BLaER1 treated with 17β-estradiol and CSF1 and Interleukin-3, amounts not matched to agents 10 nM and 100 nM (cell line): ENCODE results near the gene KIR3DL3.
A peak's percentile ranks its signal among the peaks of the same experiment; 100 is the strongest.
"Not testable (repeated sequence)": the region's sequence is repeated elsewhere in the genome, so short reads cannot be mapped to it uniquely, and the experiment has no call there.

Source experiments
- H3K27ac ChIP-seq, 11 experiments: shearing (Covaris generic); formaldehyde crosslinking; 2 replicates each; pipeline ENCODE4 v1.8.1; 2022
- H3K27me3 ChIP-seq, 11 experiments: shearing (Covaris generic); formaldehyde crosslinking; 2 replicates each; pipeline ENCODE4 v1.8.1; 2022
- H3K36me3 ChIP-seq, 11 experiments: shearing (Covaris generic); formaldehyde crosslinking; 2 replicates each; pipeline ENCODE4 v1.8.1; 2022
- H3K4me1 ChIP-seq, 10 experiments: shearing (Covaris generic); formaldehyde crosslinking; 2 replicates each; pipeline ENCODE4 v1.8.1; 2022
- H3K4me2 ChIP-seq, 11 experiments: shearing (Covaris generic); formaldehyde crosslinking; 2 replicates each; pipeline ENCODE4 v1.8.1; 2022
- H3K4me3 ChIP-seq, 10 experiments: shearing (Covaris generic); formaldehyde crosslinking; 2 replicates each; pipeline ENCODE4 v1.8.1; 2022
- H3K9ac ChIP-seq, 11 experiments: shearing (Covaris generic); formaldehyde crosslinking; 2 replicates each; pipeline ENCODE4 v1.8.1; 2022
- H3K9me3 ChIP-seq, 11 experiments: shearing (Covaris generic); formaldehyde crosslinking; replicated peaks in 1 of 11; 2 replicates each; pipeline ENCODE4 v1.8.1; 2022
- H4K20me1 ChIP-seq, 11 experiments: shearing (Covaris generic); formaldehyde crosslinking; 2 replicates each; pipeline ENCODE4 v1.8.1; 2022

KIR3DL3 gene

DNA sequence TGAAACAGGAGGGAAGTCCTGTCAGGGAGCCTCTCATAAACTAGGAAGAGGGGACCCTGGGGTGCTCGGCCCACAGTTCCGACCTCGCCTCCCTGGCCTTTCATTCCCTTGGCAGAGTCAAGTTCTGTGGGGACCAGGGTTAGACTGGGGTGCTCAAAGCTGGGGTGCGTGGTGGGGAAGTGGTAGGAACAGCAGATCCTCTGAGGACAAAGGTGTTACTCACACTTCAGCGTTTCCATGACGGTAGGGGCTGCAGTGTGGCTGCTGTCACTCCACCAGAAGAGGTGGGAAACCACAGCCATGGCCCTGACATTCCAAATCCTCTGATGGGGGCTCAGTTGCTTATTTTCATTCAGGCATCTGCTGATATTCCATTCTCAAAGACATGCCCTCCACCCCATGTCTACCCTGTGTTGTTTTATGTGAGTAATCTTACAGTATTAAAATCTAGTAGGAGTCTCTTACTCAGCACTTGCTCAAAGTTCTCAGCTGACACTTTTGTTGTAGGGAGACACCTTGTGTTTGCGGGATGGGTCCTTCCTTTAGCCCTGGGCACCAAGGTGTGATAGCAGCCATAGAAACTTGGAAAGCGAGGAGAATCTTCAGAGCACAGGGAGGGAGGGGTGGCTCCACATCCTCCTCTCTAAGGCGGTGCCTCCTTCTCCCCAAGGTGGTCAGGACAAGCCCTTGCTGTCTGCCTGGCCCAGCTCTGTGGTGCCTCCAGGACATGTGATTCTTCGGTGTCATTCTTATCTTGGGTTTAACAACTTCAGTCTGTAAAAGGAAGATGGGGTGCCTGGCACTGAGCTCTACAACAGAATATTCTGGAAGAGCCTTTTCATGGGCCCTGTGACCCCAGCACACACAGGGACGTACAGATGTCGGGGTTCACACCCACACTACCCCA is 32.2 kb downstream of the KIR3DL3 start:
- H4K20me1 ChIP-seq, H3K36me3 ChIP-seq, H3K4me3 ChIP-seq, H3K4me1 ChIP-seq, H3K27ac ChIP-seq, H3K9me3 ChIP-seq, H3K4me2 ChIP-seq, H3K27me3 ChIP-seq, H3K9ac ChIP-seq: not testable (repeated sequence)

GRCh38 chr19:54758577-54758976 is 34.3 kb downstream of the KIR3DL3 start:
- H3K27ac ChIP-seq, H4K20me1 ChIP-seq, H3K4me3 ChIP-seq, H3K27me3 ChIP-seq, H3K36me3 ChIP-seq, H3K9ac ChIP-seq, H3K4me1 ChIP-seq, H3K9me3 ChIP-seq, H3K4me2 ChIP-seq: not testable (repeated sequence)

DNA sequence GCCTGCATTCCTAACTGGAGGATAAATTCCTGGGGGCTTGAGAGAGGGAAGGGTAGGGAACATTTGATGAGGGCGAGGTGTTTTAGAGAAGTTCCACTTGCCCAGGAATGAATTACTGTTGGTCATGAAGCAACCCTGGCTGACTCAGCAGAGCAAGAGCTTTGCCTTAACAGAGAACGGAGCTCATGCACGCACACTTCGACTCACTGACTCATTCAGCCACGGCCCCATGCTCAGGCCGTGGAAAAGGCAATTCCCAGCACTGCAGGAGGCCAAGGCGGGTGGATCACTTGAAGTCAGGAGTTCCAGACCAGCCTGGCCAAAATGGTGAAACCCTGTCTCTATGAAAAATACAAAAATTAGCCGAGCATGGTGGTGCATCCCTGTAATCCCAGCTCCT is 40.0 kb downstream of the KIR3DL3 start:
- Histone ChIP-seq H3K4me1 (peaks cover 0 to 11% (median 0%) of the 10 kb centered on the region in 10 experiments; a peak in 4 of 20 replicates), H3K4me2 (peak overlapping the region in 4 of 11 experiments; percentile 2 to 29 (median 26); a peak in 4 of 22 replicates), H3K9me3 (peaks cover 7 to 19% (median 15%) of the 10 kb centered on the region in 11 experiments; a peak in 21 of 22 replicates)
- not testable (repeated sequence) for H3K9ac ChIP-seq, H3K27me3 ChIP-seq, H3K27ac ChIP-seq, H3K36me3 ChIP-seq, H3K4me3 ChIP-seq, H4K20me1 ChIP-seq

GRCh38 chr19:54766464-54766863 is 42.2 kb downstream of the KIR3DL3 start:
- not testable (repeated sequence) for H3K27me3 ChIP-seq, H3K27ac ChIP-seq, H3K4me3 ChIP-seq, H3K4me2 ChIP-seq, H3K9ac ChIP-seq, H4K20me1 ChIP-seq, H3K36me3 ChIP-seq
- peaks cover 7 to 30% (median 22%) of the 10 kb centered on the region in 11 experiments; a peak in 21 of 22 replicates for H3K9me3 ChIP-seq
- peaks cover 0 to 11% (median 0%) of the 10 kb centered on the region in 10 experiments; a peak in 4 of 20 replicates for H3K4me1 ChIP-seq

DNA sequence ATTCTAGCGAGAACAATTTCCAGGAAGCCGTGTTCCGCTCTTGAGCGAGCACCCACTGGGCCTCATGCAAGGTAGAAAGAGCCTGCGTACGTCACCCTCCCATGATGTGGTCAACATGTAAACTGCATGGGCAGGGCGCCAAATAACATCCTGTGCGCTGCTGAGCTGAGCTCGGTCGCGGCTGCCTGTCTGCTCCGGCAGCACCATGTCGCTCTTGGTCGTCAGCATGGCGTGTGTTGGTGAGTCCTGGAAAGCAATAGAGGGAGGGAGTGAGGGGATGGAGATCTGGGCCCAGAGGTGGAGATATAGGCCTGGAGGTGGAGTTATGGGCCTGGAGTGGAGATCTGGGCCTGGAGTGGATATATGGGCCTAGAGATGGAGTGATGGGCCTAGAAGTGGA is 45.4 kb downstream of the KIR3DL3 start, which contains the start of gene KIR2DL1:
KIR2DL1 (plus strand) TSS at position 148 of the 400 bp plus-strand sequence; CDS start at position 206, 58 bp downstream.
- H3K27ac ChIP-seq, H3K27me3 ChIP-seq, H3K4me1 ChIP-seq, H3K36me3 ChIP-seq, H4K20me1 ChIP-seq, H3K4me3 ChIP-seq, H3K4me2 ChIP-seq, H3K9ac ChIP-seq: not testable (repeated sequence)
- peaks cover 7 to 30% (median 22%) of the 10 kb centered on the region in 11 experiments; a peak in 21 of 22 replicates for H3K9me3 ChIP-seq

DNA sequence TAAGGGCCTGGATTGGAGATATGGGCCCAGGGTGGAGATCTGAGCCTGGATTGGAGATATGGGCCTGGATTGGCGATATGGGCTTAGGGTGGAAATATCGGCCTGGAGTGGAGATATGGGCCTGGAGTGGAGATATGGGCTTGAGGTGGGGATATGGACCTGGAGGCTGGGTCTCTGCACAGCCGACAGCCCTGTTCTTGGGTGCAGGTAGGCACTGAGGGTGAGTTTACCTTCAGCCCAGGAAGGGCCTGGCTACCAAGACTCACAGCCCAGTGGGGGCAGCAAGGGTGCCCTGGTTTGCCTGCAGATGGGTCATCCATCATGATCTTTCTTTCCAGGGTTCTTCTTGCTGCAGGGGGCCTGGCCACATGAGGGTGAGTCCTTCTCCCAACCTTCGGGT is 46.3 kb downstream of the KIR3DL3 start:
- not testable (repeated sequence) for H3K4me1 ChIP-seq, H3K27ac ChIP-seq, H3K4me2 ChIP-seq, H3K36me3 ChIP-seq, H3K4me3 ChIP-seq, H3K27me3 ChIP-seq, H3K9ac ChIP-seq, H4K20me1 ChIP-seq
- peaks cover 0 to 21% (median 15%) of the 10 kb centered on the region in 11 experiments; a peak in 16 of 22 replicates for H3K9me3 ChIP-seq

- not testable (repeated sequence) for H3K36me3 ChIP-seq, H3K4me3 ChIP-seq, H3K9ac ChIP-seq, H3K4me2 ChIP-seq, H3K27ac ChIP-seq, H4K20me1 ChIP-seq, H3K4me1 ChIP-seq, H3K27me3 ChIP-seq
- H3K9me3 ChIP-seq: peaks cover 0 to 13% (median 7%) of the 10 kb centered on the region in 11 experiments; a peak in 8 of 22 replicates
These were observed 47.0 kb downstream of the KIR3DL3 start for GRCh38 chr19:54771018-54771960.

DNA sequence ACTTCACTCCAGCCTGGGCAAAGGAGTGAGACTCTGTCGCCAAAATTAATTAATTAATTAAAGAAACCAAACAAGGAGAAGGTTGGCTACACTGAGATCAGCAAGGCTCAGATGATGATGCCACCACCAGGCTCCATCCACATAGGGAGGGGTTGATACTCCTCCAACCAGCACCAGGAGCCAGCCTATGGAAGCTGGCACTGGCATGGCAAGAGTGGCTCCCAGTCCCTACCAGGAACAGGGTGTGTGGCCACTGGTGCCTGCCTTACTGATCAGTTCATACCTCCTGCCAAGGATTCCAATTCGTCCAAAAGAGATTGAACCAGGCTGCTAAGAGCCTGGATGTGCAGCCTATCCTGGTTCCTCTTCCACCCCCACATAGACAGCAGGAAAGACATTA is 48.4 kb downstream of the KIR3DL3 start:
- not testable (repeated sequence) for H3K4me2 ChIP-seq, H3K27me3 ChIP-seq, H4K20me1 ChIP-seq, H3K9ac ChIP-seq, H3K36me3 ChIP-seq, H3K4me1 ChIP-seq, H3K4me3 ChIP-seq, H3K27ac ChIP-seq
- H3K9me3 ChIP-seq: peaks cover 0 to 11% (median 6%) of the 10 kb centered on the region in 11 experiments; a peak in 3 of 22 replicates

DNA sequence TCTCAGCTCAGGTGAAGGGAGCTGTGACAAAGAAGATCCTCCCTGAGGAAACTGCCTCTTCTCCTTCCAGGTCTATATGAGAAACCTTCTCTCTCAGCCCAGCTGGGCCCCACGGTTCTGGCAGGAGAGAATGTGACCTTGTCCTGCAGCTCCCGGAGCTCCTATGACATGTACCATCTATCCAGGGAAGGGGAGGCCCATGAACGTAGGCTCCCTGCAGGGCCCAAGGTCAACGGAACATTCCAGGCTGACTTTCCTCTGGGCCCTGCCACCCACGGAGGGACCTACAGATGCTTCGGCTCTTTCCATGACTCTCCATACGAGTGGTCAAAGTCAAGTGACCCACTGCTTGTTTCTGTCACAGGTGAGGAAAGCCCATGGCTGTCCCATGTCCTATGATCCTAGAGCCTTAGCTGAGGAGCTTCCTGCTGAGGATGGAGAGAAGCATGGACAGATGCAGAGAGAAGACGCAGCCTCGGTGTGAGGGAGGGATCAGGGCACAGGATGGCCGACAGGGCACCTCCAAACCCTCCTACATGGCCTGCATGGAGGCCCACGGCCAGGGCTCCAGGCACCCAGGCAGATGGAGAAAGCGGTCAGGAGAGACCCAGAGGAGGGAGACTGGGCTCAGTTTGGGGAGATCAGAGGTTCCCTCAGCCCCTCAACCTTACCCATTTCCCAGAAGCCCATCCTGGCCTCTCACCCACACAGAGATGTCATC is 51.0 kb downstream of the KIR3DL3 start:
- not testable (repeated sequence) for H3K4me1 ChIP-seq, H3K9ac ChIP-seq, H3K4me2 ChIP-seq, H3K27ac ChIP-seq, H3K27me3 ChIP-seq, H4K20me1 ChIP-seq, H3K36me3 ChIP-seq, H3K9me3 ChIP-seq, H3K4me3 ChIP-seq

GRCh38 chr19:54775830-54776229 is 51.6 kb downstream of the KIR3DL3 start:
- not testable (repeated sequence) for H3K4me2 ChIP-seq, H3K9me3 ChIP-seq, H3K27me3 ChIP-seq, H3K9ac ChIP-seq, H4K20me1 ChIP-seq, H3K4me1 ChIP-seq, H3K27ac ChIP-seq, H3K4me3 ChIP-seq, H3K36me3 ChIP-seq

GRCh38 chr19:54777851-54778250 is 53.6 kb downstream of the KIR3DL3 start:
- H4K20me1 ChIP-seq, H3K9ac ChIP-seq, H3K36me3 ChIP-seq, H3K4me1 ChIP-seq, H3K4me2 ChIP-seq, H3K27ac ChIP-seq, H3K27me3 ChIP-seq, H3K4me3 ChIP-seq: not testable (repeated sequence)
- peaks cover 10 to 24% (median 14%) of the 10 kb centered on the region in 11 experiments; a peak in 20 of 22 replicates for H3K9me3 ChIP-seq

GRCh38 chr19:54778896-54779295 is 54.7 kb downstream of the KIR3DL3 start:
- not testable (repeated sequence) for H3K36me3 ChIP-seq, H3K4me2 ChIP-seq, H3K27me3 ChIP-seq, H3K4me1 ChIP-seq, H3K9ac ChIP-seq, H3K4me3 ChIP-seq, H4K20me1 ChIP-seq, H3K27ac ChIP-seq
- H3K9me3 ChIP-seq: peaks cover 10 to 31% (median 15%) of the 10 kb centered on the region in 11 experiments; a peak in 20 of 22 replicates

DNA sequence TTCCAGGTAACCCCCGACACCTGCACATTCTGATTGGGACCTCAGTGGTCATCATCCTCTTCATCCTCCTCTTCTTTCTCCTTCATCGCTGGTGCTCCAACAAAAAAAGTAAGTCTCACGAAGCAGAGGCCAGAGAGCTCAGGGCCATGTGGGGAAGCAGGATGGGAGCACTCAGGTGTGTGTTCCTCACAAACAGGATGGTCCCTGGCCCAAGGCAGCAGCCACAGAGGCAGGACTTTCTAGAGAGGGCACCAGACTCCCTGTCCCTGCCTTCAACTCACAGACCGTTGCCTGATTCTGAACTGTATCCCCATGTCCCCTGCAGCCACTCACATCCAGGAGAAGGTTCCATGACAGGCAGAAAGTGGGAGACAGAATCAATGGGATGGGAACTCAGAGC is 58.7 kb downstream of the KIR3DL3 start:
- not testable (repeated sequence) for H3K27ac ChIP-seq, H3K27me3 ChIP-seq, H3K4me3 ChIP-seq, H3K36me3 ChIP-seq, H4K20me1 ChIP-seq, H3K9ac ChIP-seq, H3K4me2 ChIP-seq
- Histone ChIP-seq H3K9me3 (peaks cover 10 to 29% (median 15%) of the 10 kb centered on the region in 11 experiments; a peak in 20 of 22 replicates), H3K4me1 (peaks cover 0 to 10% (median 2%) of the 10 kb centered on the region in 10 experiments; a peak in 10 of 20 replicates)
